Thyroid gland (tissue), 4 donors: Measurements from ENCODE around the gene BLOC1S2. TPM values are rescaled to one million over a fixed set of nuclear protein-coding genes. Genes with fewer than 3 reads are reported as not detected.

Source experiments
- DNase-seq, 2 donors: peaks; one replicate each; pipeline ENCODE4 v3.0.0-alpha.2; 2019
- H3K27ac ChIP-seq, 3 donors: fragments of 200-600 bp; sonication (generic); 1 replicate in 2 of 3; 2 replicates in 1 of 3; pipeline ENCODE4 v1.5.1; 2016 to 2019; ENCODE audit warnings: mild to moderate bottlenecking in 1 of 3, moderate library complexity in 1 of 3
- H3K27me3 ChIP-seq: fragments of 200-600 bp; sonication (generic); one replicate; pipeline ENCODE4 v1.5.1; 2019
- H3K36me3 ChIP-seq, 2 donors: fragments of 200-600 bp; sonication (generic); one replicate each; pipeline ENCODE4 v1.5.1; 2016 to 2019
- H3K4me1 ChIP-seq, 2 donors: fragments of 200-600 bp; sonication (generic); one replicate each; pipeline ENCODE4 v1.5.1; 2017 to 2019
- H3K4me3 ChIP-seq, 3 donors: fragments of 200-600 bp; sonication (generic); replicated peaks in 1 of 3; 1 replicate in 2 of 3; 2 replicates in 1 of 3; pipeline ENCODE4 v1.5.1; 2016; ENCODE audit warnings: mild to moderate bottlenecking in 1 of 3
- H3K9me3 ChIP-seq: fragments of 200-600 bp; sonication (generic); one replicate; pipeline ENCODE4 v1.5.1; 2017
- CTCF ChIP-seq, 6 experiments: fragments of 200-600 bp in 3 of 6; fragments of 450-650 bp in 3 of 6; sonication (generic) in 3 of 6; IDR thresholded peaks; one replicate each; pipeline ENCODE4 v1.5.1; 2016 to 2019; ENCODE audit warnings: antibody characterized with exemption in 6 of 6, mild to moderate bottlenecking in 2 of 6, inconsistent platforms in 1 of 6, moderate library complexity in 1 of 6
- POLR2A ChIP-seq, 2 donors: fragments of 450-650 bp; IDR thresholded peaks; one replicate each; pipeline ENCODE4 v1.6.1; 2017; ENCODE audit warnings: antibody characterized with exemption in 2 of 2, mild to moderate bottlenecking in 2 of 2, moderate library complexity in 1 of 2
- WGBS, 2 donors: methylation state at CpG; one replicate each; pipeline ENCODE4 v1.1.5; 2017; 5-methylcytosine and 5-hydroxymethylcytosine counted together
- intact Hi-C: fragments of 100-400 bp; cut with DNase I; formaldehyde crosslinking; loops from one replicate; pipeline ENCODE4 v1.15.1; 2023
- total RNA-seq, 4 donors: library from RNA; depleted of rRNA; stranded (reverse); fragments of >200 nt; gene quantifications; one replicate each; pipeline ENCODE4 v1.2.3, GENCODE V29; 2016

Gene BLOC1S2
- total RNA-seq, 4 donors from 2014 or later = 22.6 to 42.2 (median 37.0) TPM

- 46% methylated on average over 5 of the region's 5 CpGs for WGBS, 2 donors
- no peaks in the 10 kb centered on the region for H3K9me3 ChIP-seq
- TF ChIP-seq CTCF (IDR thresholded peaks at IDR 0.05) (no peak), POLR2A (IDR thresholded peaks at IDR 0.05) (no peak)
- no peaks in the 10 kb centered on the region for H3K27me3 ChIP-seq
- no peak for DNase-seq
- H3K4me1 ChIP-seq = no peaks in the 10 kb centered on the region
- H3K4me3 ChIP-seq = no peak within 1 kb of the TSS
- H3K27ac ChIP-seq = no peak within 1 kb of the TSS
- H3K36me3 ChIP-seq = no peaks in the 10 kb centered on the region
- intact Hi-C loops = no loop called here
These were observed 43.6 kb upstream of the BLOC1S2 start, which contains the start of gene PKD2L1 for GRCh38 chr10:100330079-100330478. PKD2L1 (minus strand) TSS chr10:100330228; CDS start chr10:100330103, 125 bp downstream.

- WGBS, 2 donors = 66 to 71% methylated on average over 5 of the region's 5 CpGs
- no peak for TF ChIP-seq CTCF (IDR thresholded peaks at IDR 0.05)
- no peak for TF ChIP-seq POLR2A (IDR thresholded peaks at IDR 0.05)
- no peak overlapping the region for H3K4me3 ChIP-seq
- H3K4me1 ChIP-seq = no peaks in the 10 kb centered on the region
- H3K9me3 ChIP-seq = no peaks in the 10 kb centered on the region
- intact Hi-C loops = no loop called here
- no peaks in the 10 kb centered on the region for H3K36me3 ChIP-seq
- no peak overlapping the region for H3K27ac ChIP-seq
- H3K27me3 ChIP-seq = no peaks in the 10 kb centered on the region
- no peak for DNase-seq
These were observed 41.7 kb upstream of the BLOC1S2 start for GRCh38 chr10:100328198-100328597.

- Histone ChIP-seq H3K27ac (no peak overlapping the region), H3K9me3 (no peaks in the 10 kb centered on the region), H3K36me3 (no peaks in the 10 kb centered on the region), H3K4me1 (no peaks in the 10 kb centered on the region), H3K27me3 (no peaks in the 10 kb centered on the region), H3K4me3 (no peak overlapping the region)
- no peak for DNase-seq
- TF ChIP-seq POLR2A (IDR thresholded peaks at IDR 0.05) (no peak), CTCF (IDR thresholded peaks at IDR 0.05) (no peak)
- intact Hi-C loops = no loop called here
- 65 to 69% methylated on average over 3 of the region's 3 CpGs for WGBS, 2 donors
These were observed 41.2 kb upstream of the BLOC1S2 start for GRCh38 chr10:100327718-100328009.

GRCh38 chr10:100327007-100327717 is 40.7 kb upstream of the BLOC1S2 start:
- no peak for DNase-seq
- Histone ChIP-seq H3K36me3 (no peaks in the 10 kb centered on the region), H3K4me3 (no peak overlapping the region), H3K27ac (no peak overlapping the region), H3K4me1 (no peaks in the 10 kb centered on the region), H3K9me3 (no peaks in the 10 kb centered on the region), H3K27me3 (no peaks in the 10 kb centered on the region)
- intact Hi-C loops = no loop called here
- TF ChIP-seq CTCF (IDR thresholded peaks at IDR 0.05) (no peak), POLR2A (IDR thresholded peaks at IDR 0.05) (no peak)
- WGBS, 2 donors = 51 to 54% methylated on average over 7 to 8 of the region's 8 CpGs

GRCh38 chr10:100325158-100325557 is 38.7 kb upstream of the BLOC1S2 start:
- TF ChIP-seq POLR2A (IDR thresholded peaks at IDR 0.05) = no peak
- no peak for TF ChIP-seq CTCF (IDR thresholded peaks at IDR 0.05)
- no peaks in the 10 kb centered on the region for H3K27me3 ChIP-seq
- WGBS, 2 donors = 39 to 46% methylated on average over 7 of the region's 7 CpGs

More at GRCh38 chr10:100325158-100325557, 38.7 kb upstream of the BLOC1S2 start:
- Histone ChIP-seq H3K36me3 (no peaks in the 10 kb centered on the region), H3K27ac (no peak overlapping the region), H3K4me3 (no peak overlapping the region), H3K9me3 (no peaks in the 10 kb centered on the region), H3K4me1 (no peaks in the 10 kb centered on the region)
- intact Hi-C loops = no loop called here
- no peak for DNase-seq
